HepG2 (cell line): ENCODE data around the gene SKI. TPM values are rescaled to one million over a fixed set of nuclear protein-coding genes. Genes with fewer than 3 reads are reported as not detected.
A peak's percentile ranks its signal among the peaks of the same experiment; 100 is the strongest.

Experiments
- ARNT ChIP-seq: fragments of 450-650 bp; IDR thresholded peaks from 2 replicates; pipeline ENCODE4 v1.6.1; 2017
- EED ChIP-seq: sonication (generic); formaldehyde crosslinking; IDR thresholded peaks from 2 replicates; pipeline ENCODE4 v1.5.0; 2020; ENCODE audit warnings: mild to moderate bottlenecking, missing genetic modification reagents
- EP300 ChIP-seq, 3 experiments: sonication (generic) in 1 of 3; formaldehyde crosslinking in 1 of 3; IDR thresholded peaks; 2 replicates each; pipeline versions ENCODE4 v1.5.1 to v1.6.1; 2011 to 2020; ENCODE audit warnings: low read depth in 2 of 3, low read length in 2 of 3, borderline replicate concordance in 1 of 3, improper control_type of control experiment in 1 of 3, mild to moderate bottlenecking in 1 of 3, missing genetic modification reagents in 1 of 3, moderate library complexity in 1 of 3
- MXD4 ChIP-seq: IDR thresholded peaks from 2 replicates; pipeline ENCODE4 v1.6.1; 2016; ENCODE audit warnings: mild to moderate bottlenecking, missing biosample characterization, missing genetic modification reagents
- PHF21A ChIP-seq: sonication (generic); formaldehyde crosslinking; IDR thresholded peaks from 2 replicates; pipeline ENCODE4 v1.5.0; 2020; ENCODE audit warnings: mild to moderate bottlenecking, missing genetic modification reagents
- PITX1 ChIP-seq: sonication (generic); formaldehyde crosslinking; IDR thresholded peaks from 2 replicates; pipeline ENCODE4 v1.5.1; 2020; ENCODE audit warnings: mild to moderate bottlenecking, missing genetic modification reagents
- SRF ChIP-seq: IDR thresholded peaks from 2 replicates; pipeline ENCODE4 v1.6.1; 2011; ENCODE audit warnings: mild to moderate bottlenecking, low read depth, low read length, moderate library complexity
- TCF7 ChIP-seq: sonication (generic); IDR thresholded peaks from 2 replicates; pipeline ENCODE4 v1.6.1; 2016; ENCODE audit warnings: antibody characterized with exemption, low read depth
- YY1 ChIP-seq: IDR thresholded peaks from 2 replicates; pipeline ENCODE4 v1.6.1; 2011; ENCODE audit warnings: low read length, low read depth, moderate library complexity, mild to moderate bottlenecking; ENCODE audit not compliant: insufficient read depth, insufficient replicate concordance
- ZNF34 ChIP-seq: sonication (generic); formaldehyde crosslinking; IDR thresholded peaks from 2 replicates; pipeline ENCODE4 v1.4.0; 2020; ENCODE audit warnings: mild to moderate bottlenecking, missing genetic modification reagents, borderline replicate concordance
- ZNF354B ChIP-seq: sonication (generic); formaldehyde crosslinking; IDR thresholded peaks from 2 replicates; pipeline ENCODE4 v1.8.0; 2022; ENCODE audit warnings: mild to moderate bottlenecking, missing genetic modification reagents
- polyA plus RNA-seq, 8 experiments: library from polyadenylated mRNA; depleted of rRNA in 3 of 8; stranded (reverse) in 7 of 8; unstranded in 1 of 8; fragments of >200 nt; fragmentation: Illumina TruSeq in 4 of 8; extraction: Trizol in 4 of 8; gene quantifications; 2 replicates each; pipeline versions ENCODE4 v1.2.1 to v1.2.3, GENCODE V29; 2011 to 2016; ENCODE audit warnings: low read depth in 4 of 8, missing spikeins in 1 of 8, mixed read lengths in 1 of 8; ENCODE audit not compliant: insufficient read depth in 1 of 8
- total RNA-seq, 5 experiments: library from RNA; depleted of rRNA; stranded (reverse); fragments of >200 nt; fragmentation: Illumina TruSeq; extraction: Trizol; gene quantifications; 2 replicates each; pipeline ENCODE4 v1.2.3, GENCODE V29; 2016; ENCODE audit warnings: low read depth in 1 of 5
- TF ChIP-seq, protein P1 (sequence below): sonication (generic); formaldehyde crosslinking; IDR thresholded peaks from 2 replicates; pipeline ENCODE4 v1.5.0; 2020; ENCODE audit warnings: missing genetic modification reagents, mild to moderate bottlenecking, borderline replicate concordance
- TF ChIP-seq, protein P2 (sequence below): fragments of 450-650 bp; IDR thresholded peaks from 2 replicates; pipeline ENCODE4 v1.6.1; 2017
- TF ChIP-seq, protein P3 (sequence below): sonication (generic); formaldehyde crosslinking; IDR thresholded peaks from 2 replicates; pipeline ENCODE4 v1.4.0; 2020; ENCODE audit warnings: mild to moderate bottlenecking, missing genetic modification reagents
- TF ChIP-seq, protein P4 (sequence below): sonication (generic); formaldehyde crosslinking; IDR thresholded peaks from 2 replicates; pipeline ENCODE4 v1.4.0; 2020; ENCODE audit warnings: missing genetic modification reagents
- TF ChIP-seq, protein P5 (sequence below): sonication (generic); formaldehyde crosslinking; IDR thresholded peaks from 2 replicates; pipeline ENCODE4 v1.8.0; 2022; ENCODE audit warnings: missing genetic modification reagents, mild to moderate bottlenecking, moderate library complexity, borderline replicate concordance

SKI gene
- total and polyA plus RNA-seq, 2 of the 13 experiments (the other 11 are each of a cell fraction or from before 2014, with no cell fraction given): 4.7 to 6.9 TPM

DNA sequence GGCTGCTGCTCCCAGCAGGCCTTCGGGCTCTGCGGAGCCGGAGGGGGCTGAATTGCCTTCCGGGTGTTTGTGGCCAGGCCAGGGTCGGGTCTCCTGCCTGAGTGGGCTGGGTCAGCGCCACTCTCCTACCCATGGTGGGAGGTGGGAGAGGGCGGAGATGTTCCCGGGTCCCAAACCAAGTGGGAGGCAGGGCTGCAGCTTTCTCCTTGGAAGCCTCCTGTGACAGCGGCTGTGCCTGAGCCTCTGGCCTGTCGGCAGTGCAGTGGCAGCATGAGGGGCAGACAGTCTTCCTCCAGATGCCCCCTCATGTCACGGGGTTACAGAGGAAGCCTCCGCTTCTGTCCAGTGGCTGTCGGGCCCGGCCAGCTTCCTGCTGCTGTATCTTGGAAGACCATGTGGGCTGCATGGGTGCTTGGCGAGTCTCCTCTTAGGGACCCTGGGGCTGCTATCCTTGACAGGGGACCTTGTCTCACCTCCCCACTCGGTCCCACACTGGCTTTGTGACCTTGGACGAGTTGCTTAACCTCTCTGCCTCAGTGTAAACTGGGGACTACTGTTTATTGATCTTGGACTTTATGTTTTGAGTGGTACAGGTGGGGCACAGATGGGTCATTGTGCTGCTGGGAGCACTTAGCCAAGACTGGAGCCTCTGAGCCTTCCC lies 4.3 kb downstream of the SKI start (continued):
- TF ChIP-seq ZNF34 (CRISPR knock-in tag) (peak; percentile 27; the same call in 1 of the 2 replicates), PITX1 (CRISPR knock-in tag) (peak; percentile 87), ARNT (no peak), SRF (no peak), EED (no peak), YY1 (no peak), PHF21A (CRISPR knock-in tag) (peak; percentile 86), TCF7 (peak; percentile 57), MXD4 (CRISPR knock-in tag) (no peak; the same call in 1 of the 2 replicates), EP300 (IDR thresholded peaks at IDR 0.05; ENCODE audit: low read depth in 2 of 2, low read length in 2 of 2) (peak in 1 of 2 experiments; percentile 93; a peak in 2 of 4 replicates), EP300 (CRISPR knock-in tag; IDR thresholded peaks at IDR 0.05; ENCODE audit: borderline replicate concordance) (peak; percentile 64; the same call in 1 of the 2 replicates), ZNF354B (CRISPR knock-in tag) (no peak)
- TF ChIP-seq, protein P1, sequence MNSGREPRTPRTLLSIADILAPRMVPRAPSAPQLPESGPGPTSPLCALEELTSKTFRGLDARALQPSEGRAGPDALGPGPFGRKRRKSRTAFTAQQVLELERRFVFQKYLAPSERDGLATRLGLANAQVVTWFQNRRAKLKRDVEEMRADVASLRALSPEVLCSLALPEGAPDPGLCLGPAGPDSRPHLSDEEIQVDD: no peak
- TF ChIP-seq, protein P2, sequence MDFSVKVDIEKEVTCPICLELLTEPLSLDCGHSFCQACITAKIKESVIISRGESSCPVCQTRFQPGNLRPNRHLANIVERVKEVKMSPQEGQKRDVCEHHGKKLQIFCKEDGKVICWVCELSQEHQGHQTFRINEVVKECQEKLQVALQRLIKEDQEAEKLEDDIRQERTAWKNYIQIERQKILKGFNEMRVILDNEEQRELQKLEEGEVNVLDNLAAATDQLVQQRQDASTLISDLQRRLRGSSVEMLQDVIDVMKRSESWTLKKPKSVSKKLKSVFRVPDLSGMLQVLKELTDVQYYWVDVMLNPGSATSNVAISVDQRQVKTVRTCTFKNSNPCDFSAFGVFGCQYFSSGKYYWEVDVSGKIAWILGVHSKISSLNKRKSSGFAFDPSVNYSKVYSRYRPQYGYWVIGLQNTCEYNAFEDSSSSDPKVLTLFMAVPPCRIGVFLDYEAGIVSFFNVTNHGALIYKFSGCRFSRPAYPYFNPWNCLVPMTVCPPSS: no peak
- TF ChIP-seq, protein P3, sequence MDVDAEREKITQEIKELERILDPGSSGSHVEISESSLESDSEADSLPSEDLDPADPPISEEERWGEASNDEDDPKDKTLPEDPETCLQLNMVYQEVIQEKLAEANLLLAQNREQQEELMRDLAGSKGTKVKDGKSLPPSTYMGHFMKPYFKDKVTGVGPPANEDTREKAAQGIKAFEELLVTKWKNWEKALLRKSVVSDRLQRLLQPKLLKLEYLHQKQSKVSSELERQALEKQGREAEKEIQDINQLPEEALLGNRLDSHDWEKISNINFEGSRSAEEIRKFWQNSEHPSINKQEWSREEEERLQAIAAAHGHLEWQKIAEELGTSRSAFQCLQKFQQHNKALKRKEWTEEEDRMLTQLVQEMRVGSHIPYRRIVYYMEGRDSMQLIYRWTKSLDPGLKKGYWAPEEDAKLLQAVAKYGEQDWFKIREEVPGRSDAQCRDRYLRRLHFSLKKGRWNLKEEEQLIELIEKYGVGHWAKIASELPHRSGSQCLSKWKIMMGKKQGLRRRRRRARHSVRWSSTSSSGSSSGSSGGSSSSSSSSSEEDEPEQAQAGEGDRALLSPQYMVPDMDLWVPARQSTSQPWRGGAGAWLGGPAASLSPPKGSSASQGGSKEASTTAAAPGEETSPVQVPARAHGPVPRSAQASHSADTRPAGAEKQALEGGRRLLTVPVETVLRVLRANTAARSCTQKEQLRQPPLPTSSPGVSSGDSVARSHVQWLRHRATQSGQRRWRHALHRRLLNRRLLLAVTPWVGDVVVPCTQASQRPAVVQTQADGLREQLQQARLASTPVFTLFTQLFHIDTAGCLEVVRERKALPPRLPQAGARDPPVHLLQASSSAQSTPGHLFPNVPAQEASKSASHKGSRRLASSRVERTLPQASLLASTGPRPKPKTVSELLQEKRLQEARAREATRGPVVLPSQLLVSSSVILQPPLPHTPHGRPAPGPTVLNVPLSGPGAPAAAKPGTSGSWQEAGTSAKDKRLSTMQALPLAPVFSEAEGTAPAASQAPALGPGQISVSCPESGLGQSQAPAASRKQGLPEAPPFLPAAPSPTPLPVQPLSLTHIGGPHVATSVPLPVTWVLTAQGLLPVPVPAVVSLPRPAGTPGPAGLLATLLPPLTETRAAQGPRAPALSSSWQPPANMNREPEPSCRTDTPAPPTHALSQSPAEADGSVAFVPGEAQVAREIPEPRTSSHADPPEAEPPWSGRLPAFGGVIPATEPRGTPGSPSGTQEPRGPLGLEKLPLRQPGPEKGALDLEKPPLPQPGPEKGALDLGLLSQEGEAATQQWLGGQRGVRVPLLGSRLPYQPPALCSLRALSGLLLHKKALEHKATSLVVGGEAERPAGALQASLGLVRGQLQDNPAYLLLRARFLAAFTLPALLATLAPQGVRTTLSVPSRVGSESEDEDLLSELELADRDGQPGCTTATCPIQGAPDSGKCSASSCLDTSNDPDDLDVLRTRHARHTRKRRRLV (CRISPR knock-in tag): 0 out of 2 replicates have a peak, but pooled peaks have one; percentile 25
- TF ChIP-seq, protein P4, sequence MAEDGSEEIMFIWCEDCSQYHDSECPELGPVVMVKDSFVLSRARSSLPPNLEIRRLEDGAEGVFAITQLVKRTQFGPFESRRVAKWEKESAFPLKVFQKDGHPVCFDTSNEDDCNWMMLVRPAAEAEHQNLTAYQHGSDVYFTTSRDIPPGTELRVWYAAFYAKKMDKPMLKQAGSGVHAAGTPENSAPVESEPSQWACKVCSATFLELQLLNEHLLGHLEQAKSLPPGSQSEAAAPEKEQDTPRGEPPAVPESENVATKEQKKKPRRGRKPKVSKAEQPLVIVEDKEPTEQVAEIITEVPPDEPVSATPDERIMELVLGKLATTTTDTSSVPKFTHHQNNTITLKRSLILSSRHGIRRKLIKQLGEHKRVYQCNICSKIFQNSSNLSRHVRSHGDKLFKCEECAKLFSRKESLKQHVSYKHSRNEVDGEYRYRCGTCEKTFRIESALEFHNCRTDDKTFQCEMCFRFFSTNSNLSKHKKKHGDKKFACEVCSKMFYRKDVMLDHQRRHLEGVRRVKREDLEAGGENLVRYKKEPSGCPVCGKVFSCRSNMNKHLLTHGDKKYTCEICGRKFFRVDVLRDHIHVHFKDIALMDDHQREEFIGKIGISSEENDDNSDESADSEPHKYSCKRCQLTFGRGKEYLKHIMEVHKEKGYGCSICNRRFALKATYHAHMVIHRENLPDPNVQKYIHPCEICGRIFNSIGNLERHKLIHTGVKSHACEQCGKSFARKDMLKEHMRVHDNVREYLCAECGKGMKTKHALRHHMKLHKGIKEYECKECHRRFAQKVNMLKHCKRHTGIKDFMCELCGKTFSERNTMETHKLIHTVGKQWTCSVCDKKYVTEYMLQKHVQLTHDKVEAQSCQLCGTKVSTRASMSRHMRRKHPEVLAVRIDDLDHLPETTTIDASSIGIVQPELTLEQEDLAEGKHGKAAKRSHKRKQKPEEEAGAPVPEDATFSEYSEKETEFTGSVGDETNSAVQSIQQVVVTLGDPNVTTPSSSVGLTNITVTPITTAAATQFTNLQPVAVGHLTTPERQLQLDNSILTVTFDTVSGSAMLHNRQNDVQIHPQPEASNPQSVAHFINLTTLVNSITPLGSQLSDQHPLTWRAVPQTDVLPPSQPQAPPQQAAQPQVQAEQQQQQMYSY: no peak
- TF ChIP-seq, protein P5, sequence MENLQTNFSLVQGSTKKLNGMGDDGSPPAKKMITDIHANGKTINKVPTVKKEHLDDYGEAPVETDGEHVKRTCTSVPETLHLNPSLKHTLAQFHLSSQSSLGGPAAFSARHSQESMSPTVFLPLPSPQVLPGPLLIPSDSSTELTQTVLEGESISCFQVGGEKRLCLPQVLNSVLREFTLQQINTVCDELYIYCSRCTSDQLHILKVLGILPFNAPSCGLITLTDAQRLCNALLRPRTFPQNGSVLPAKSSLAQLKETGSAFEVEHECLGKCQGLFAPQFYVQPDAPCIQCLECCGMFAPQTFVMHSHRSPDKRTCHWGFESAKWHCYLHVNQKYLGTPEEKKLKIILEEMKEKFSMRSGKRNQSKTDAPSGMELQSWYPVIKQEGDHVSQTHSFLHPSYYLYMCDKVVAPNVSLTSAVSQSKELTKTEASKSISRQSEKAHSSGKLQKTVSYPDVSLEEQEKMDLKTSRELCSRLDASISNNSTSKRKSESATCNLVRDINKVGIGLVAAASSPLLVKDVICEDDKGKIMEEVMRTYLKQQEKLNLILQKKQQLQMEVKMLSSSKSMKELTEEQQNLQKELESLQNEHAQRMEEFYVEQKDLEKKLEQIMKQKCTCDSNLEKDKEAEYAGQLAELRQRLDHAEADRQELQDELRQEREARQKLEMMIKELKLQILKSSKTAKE: peak; percentile 95
